Trophoblast cell (in vitro differentiated cells and primary cell): ENCODE data around the gene PPM1N.

Experiments used
- DNase-seq, 2 donors: peaks; one replicate each; pipeline ENCODE4 v3.0.0-alpha.2; 2016
- H2AFZ ChIP-seq: 2 replicates; pipeline ENCODE4 v1.6.1; 2013; ENCODE audit warnings: low read length, moderate library complexity, mild to moderate bottlenecking; ENCODE audit not compliant: insufficient read depth, poor library complexity
- H2AK5ac ChIP-seq: 2 replicates; pipeline ENCODE4 v1.6.1; 2013; ENCODE audit warnings: mild to moderate bottlenecking, low read length
- H2BK120ac ChIP-seq: 2 replicates; pipeline ENCODE4 v1.6.1; 2013; ENCODE audit warnings: low read length, mild to moderate bottlenecking, moderate library complexity; ENCODE audit not compliant: insufficient read depth, poor library complexity
- H2BK12ac ChIP-seq: 2 replicates; pipeline ENCODE4 v1.6.1; 2013; ENCODE audit warnings: mild to moderate bottlenecking, low read length, moderate library complexity
- H2BK5ac ChIP-seq: 2 replicates; pipeline ENCODE4 v1.6.1; 2013; ENCODE audit warnings: low read length, low read depth, moderate library complexity, mild to moderate bottlenecking; ENCODE audit not compliant: poor library complexity
- H3K14ac ChIP-seq: 2 replicates; pipeline ENCODE4 v1.6.1; 2013; ENCODE audit warnings: mild to moderate bottlenecking, low read length
- H3K18ac ChIP-seq: 2 replicates; pipeline ENCODE4 v1.6.1; 2013; ENCODE audit warnings: mild to moderate bottlenecking, low read length
- H3K23ac ChIP-seq: 2 replicates; pipeline ENCODE4 v1.6.1; 2013; ENCODE audit warnings: low read length
- H3K27ac ChIP-seq: 2 replicates; pipeline ENCODE4 v1.5.1; 2013; ENCODE audit warnings: low read depth, mild to moderate bottlenecking, inconsistent platforms, low read length, moderate library complexity
- H3K27me3 ChIP-seq: 2 replicates; pipeline ENCODE4 v1.6.1; 2013; ENCODE audit warnings: inconsistent platforms, mild to moderate bottlenecking, low read length, moderate library complexity; ENCODE audit not compliant: insufficient read depth
- H3K36me3 ChIP-seq, 2 experiments: 1 replicate in 1 of 2; 2 replicates in 1 of 2; pipeline ENCODE4 v1.6.1; 2013; ENCODE audit warnings: low read length in 2 of 2, mild to moderate bottlenecking in 2 of 2, moderate library complexity in 1 of 2; ENCODE audit not compliant: insufficient read depth in 2 of 2, control insufficient read depth in 1 of 2
- H3K4ac ChIP-seq: 2 replicates; pipeline ENCODE4 v1.6.1; 2013; ENCODE audit warnings: low read depth, mild to moderate bottlenecking, low read length, moderate library complexity
- H3K4me1 ChIP-seq, 2 experiments: 1 replicate in 1 of 2; 2 replicates in 1 of 2; pipeline ENCODE4 v1.6.1; 2013; ENCODE audit warnings: low read length in 2 of 2, mild to moderate bottlenecking in 2 of 2, moderate library complexity in 1 of 2; ENCODE audit not compliant: insufficient read depth in 2 of 2, control insufficient read depth in 1 of 2
- H3K4me2 ChIP-seq: 2 replicates; pipeline ENCODE4 v1.6.1; 2013; ENCODE audit warnings: inconsistent platforms, mild to moderate bottlenecking, low read length, moderate library complexity
- H3K4me3 ChIP-seq: 2 replicates; pipeline ENCODE4 v1.5.1; 2013; ENCODE audit warnings: mild to moderate bottlenecking, low read depth, low read length, inconsistent platforms
- H3K79me1 ChIP-seq: one replicate; pipeline ENCODE4 v1.6.1; 2013; ENCODE audit warnings: low read length
- H3K79me2 ChIP-seq: 2 replicates; pipeline ENCODE4 v1.6.1; 2013; ENCODE audit warnings: low read length, mild to moderate bottlenecking; ENCODE audit not compliant: control insufficient read depth, insufficient read depth, poor library complexity
- H3K9ac ChIP-seq: 2 replicates; pipeline ENCODE4 v1.6.1; 2013; ENCODE audit warnings: mild to moderate bottlenecking, low read length
- H3K9me3 ChIP-seq: 2 replicates; pipeline ENCODE4 v1.6.1; 2013; ENCODE audit warnings: low read depth, mild to moderate bottlenecking, control low read depth, inconsistent platforms, low read length; ENCODE audit not compliant: insufficient read depth
- H4K12ac ChIP-seq: 2 replicates; pipeline ENCODE4 v1.6.1; 2013; ENCODE audit warnings: low read depth, mild to moderate bottlenecking, low read length, moderate library complexity
- H4K8ac ChIP-seq: 2 replicates; pipeline ENCODE4 v1.6.1; 2013; ENCODE audit warnings: low read depth, mild to moderate bottlenecking, low read length, moderate library complexity
- H4K91ac ChIP-seq: one replicate; pipeline ENCODE4 v1.6.1; 2013; ENCODE audit warnings: low read depth, mild to moderate bottlenecking, low read length, moderate library complexity
- WGBS: extraction: QIAGEN DNeasy Blood & Tissue Kit; methylation state at CpG from one replicate; pipeline ENCODE4 v1.1.7; 2013; ENCODE audit warnings: missing lambda C conversion rate; ENCODE audit not compliant: insufficient read length, insufficient coverage; ENCODE audit errors: extremely low coverage; 5-methylcytosine and 5-hydroxymethylcytosine counted together

The PPM1N gene

DNA sequence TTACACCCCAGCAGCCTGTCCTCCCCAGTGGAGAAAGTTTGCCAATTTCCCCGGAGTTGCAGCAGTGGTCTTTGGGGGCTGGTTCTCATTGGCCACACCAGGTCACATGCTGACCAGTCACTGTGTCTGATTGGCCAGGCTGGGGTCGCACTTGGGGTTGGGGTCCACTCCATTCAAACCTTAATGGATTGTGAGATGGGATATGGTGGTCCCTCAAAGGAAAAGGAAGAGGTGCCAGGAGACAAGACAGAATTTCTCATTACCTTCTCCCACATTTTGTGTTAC lies 3.4 kb downstream of the PPM1N start:
- WGBS: no CpG with 5 or more reads among the region's 2 CpGs
- no peak overlapping the region for H3K4me3 ChIP-seq
- no peak overlapping the region for H3K23ac ChIP-seq
- no peak overlapping the region for H3K4me2 ChIP-seq
- no peak overlapping the region for H2BK120ac ChIP-seq
- H3K4ac ChIP-seq: no peak overlapping the region
- H2BK12ac ChIP-seq: no peak overlapping the region
- H3K18ac ChIP-seq: no peak overlapping the region
- peaks cover 7% of the 10 kb centered on the region for H3K9me3 ChIP-seq
- no peaks in the 10 kb centered on the region for H3K79me2 ChIP-seq
- H3K79me1 ChIP-seq: peaks cover 8% of the 10 kb centered on the region
- H3K14ac ChIP-seq: no peak overlapping the region
- no peak overlapping the region for H4K12ac ChIP-seq
- peaks cover 20% of the 10 kb centered on the region for H3K27me3 ChIP-seq
- no peaks in the 10 kb centered on the region for H3K36me3 ChIP-seq
- H3K27ac ChIP-seq: no peak overlapping the region
- H2AFZ ChIP-seq: no peak overlapping the region
- no peak overlapping the region for H4K91ac ChIP-seq
- no peak overlapping the region for H3K9ac ChIP-seq
- no peak overlapping the region for H2BK5ac ChIP-seq
- no peak overlapping the region for H4K8ac ChIP-seq
- H2AK5ac ChIP-seq: no peak overlapping the region
- peaks cover 22 to 25% of the 10 kb centered on the region in 2 experiments for H3K4me1 ChIP-seq
- no peak for DNase-seq

DNA sequence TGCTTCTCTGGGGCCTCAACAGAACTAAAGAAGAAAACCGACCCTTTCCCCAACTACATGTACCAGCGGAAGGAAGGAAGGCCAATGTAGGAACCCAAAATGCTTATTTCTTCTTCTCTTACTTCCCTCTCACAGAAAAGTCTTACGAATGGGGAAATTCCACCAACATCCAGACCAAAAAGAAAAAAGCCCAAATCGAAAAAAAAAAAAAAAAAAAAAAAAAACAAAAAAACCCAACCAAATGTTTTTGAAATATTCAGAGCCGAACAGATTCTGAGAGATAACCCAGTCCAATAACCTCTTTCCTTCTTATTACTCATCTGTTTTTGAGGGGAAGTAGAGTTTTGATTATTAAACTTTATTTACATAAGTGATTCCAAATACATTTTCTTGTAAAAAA lies 3.9 kb downstream of the PPM1N start:
- Histone ChIP-seq H3K36me3 (no peaks in the 10 kb centered on the region), H4K12ac (no peak overlapping the region), H4K91ac (no peak overlapping the region), H3K27me3 (peaks cover 20% of the 10 kb centered on the region), H2BK120ac (no peak overlapping the region), H2BK12ac (no peak overlapping the region), H3K4me2 (no peak overlapping the region), H2BK5ac (no peak overlapping the region), H3K4ac (no peak overlapping the region), H3K4me3 (no peak overlapping the region), H3K18ac (no peak overlapping the region), H3K79me1 (peaks cover 10% of the 10 kb centered on the region), H3K23ac (no peak overlapping the region), H3K9me3 (peaks cover 7% of the 10 kb centered on the region), H3K4me1 (peaks cover 22 to 25% of the 10 kb centered on the region in 2 experiments), H2AK5ac (no peak overlapping the region), H2AFZ (no peak overlapping the region), H3K14ac (no peak overlapping the region), H3K27ac (no peak overlapping the region), H3K9ac (no peak overlapping the region), H3K79me2 (peaks cover 2% of the 10 kb centered on the region), H4K8ac (no peak overlapping the region)
- WGBS: no CpG with 5 or more reads among the region's 5 CpGs
- peak in 1 of 2 donors; percentile 31 for DNase-seq

DNA sequence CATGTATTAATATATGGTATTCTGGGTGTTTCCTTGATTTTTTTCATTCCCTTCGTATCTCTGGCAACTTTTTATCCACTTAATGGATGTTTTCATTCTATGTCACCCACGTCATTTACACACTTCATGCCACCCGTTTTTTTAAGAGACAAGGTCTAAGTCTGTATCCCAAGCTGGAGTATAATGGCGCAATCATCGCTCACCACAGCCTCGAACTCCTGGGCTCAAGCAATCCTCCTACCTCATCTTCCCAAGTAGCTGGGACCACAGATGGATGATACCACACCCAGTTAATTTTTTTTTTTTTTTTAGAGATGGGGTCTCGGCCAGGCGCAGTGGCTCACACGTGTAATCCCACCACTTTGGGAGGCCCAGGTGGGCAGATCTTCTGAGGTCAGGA lies 5.7 kb downstream of the PPM1N start:
- no peak overlapping the region for H4K91ac ChIP-seq
- H3K9ac ChIP-seq: no peak overlapping the region
- H4K8ac ChIP-seq: no peak overlapping the region
- H3K79me2 ChIP-seq: peaks cover 17% of the 10 kb centered on the region
- peaks cover 24% of the 10 kb centered on the region for H3K79me1 ChIP-seq
- no peak overlapping the region for H3K14ac ChIP-seq
- no peak overlapping the region for H4K12ac ChIP-seq
- no peak overlapping the region for H2AK5ac ChIP-seq
- no peak overlapping the region for H3K4me3 ChIP-seq
- H3K9me3 ChIP-seq: peaks cover 4% of the 10 kb centered on the region
- no peak overlapping the region for H2BK12ac ChIP-seq
- no peak overlapping the region for H3K23ac ChIP-seq
- H3K27ac ChIP-seq: no peak overlapping the region
- no peaks in the 10 kb centered on the region for H3K36me3 ChIP-seq
- H2BK5ac ChIP-seq: no peak overlapping the region
- H3K4me2 ChIP-seq: no peak overlapping the region
- DNase-seq: no peak
- no peak overlapping the region for H2AFZ ChIP-seq
- no peak overlapping the region for H3K18ac ChIP-seq
- WGBS: no CpG with 5 or more reads among the region's 9 CpGs
- no peak overlapping the region for H3K4ac ChIP-seq
- no peak overlapping the region for H2BK120ac ChIP-seq
- H3K4me1 ChIP-seq: peaks cover 13 to 15% of the 10 kb centered on the region in 2 experiments
- H3K27me3 ChIP-seq: peaks cover 8% of the 10 kb centered on the region

DNA sequence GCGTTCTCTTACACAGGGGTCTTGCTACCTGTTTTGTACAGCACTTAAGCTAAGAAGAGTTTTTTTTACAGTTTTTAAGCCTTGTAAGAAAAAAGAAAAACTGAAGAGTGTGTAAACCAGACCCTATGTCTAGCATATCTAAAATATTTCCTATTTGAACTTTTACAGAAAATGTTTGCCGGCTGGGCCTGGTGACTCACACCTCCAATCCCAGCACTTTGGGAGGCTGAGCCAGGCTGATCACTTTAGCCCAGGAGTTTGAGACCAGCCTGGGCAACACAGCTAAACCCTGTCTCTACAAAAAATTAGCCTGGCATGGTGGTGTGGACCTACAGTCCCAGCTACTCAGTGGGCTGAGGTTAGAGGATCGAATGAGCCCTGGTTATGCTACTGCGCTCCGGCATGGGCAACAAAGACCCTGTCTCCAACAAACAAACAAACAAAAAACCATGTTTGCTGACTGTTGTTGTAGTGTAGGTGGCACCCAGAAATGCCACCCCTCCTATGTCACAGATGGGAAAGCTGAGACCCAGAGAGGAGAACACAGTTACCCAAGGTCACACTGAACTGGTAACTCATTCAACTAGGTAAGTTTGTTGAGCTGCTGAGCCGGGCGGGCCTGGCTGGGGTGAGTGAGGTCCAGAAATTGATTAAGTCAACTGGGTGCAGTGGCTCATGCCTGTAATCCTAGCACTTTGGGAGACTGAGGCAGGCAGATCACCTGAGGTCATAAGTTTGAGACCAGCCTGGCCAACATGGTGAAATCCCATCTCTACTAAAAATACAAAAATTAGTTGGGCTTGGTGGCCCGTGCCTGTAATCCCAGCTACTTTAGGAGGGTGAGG lies 7.1 kb downstream of the PPM1N start:
- no peak overlapping the region for H3K14ac ChIP-seq
- peak overlapping the region; percentile 27 for H2AK5ac ChIP-seq
- H3K79me2 ChIP-seq: peaks cover 28% of the 10 kb centered on the region
- no peak overlapping the region for H3K4ac ChIP-seq
- peak overlapping the region; percentile 23 for H4K91ac ChIP-seq
- peaks cover 30% of the 10 kb centered on the region for H3K79me1 ChIP-seq
- no peak overlapping the region for H2AFZ ChIP-seq
- peak overlapping the region; percentile 6 for H2BK12ac ChIP-seq
- peak overlapping the region; percentile 12 for H2BK120ac ChIP-seq
- no peak overlapping the region for H4K8ac ChIP-seq
- no peaks in the 10 kb centered on the region for H3K27me3 ChIP-seq
- peak overlapping the region; percentile 0 for H2BK5ac ChIP-seq
- no CpG with 5 or more reads among the region's 8 CpGs for WGBS
- H3K9me3 ChIP-seq: no peaks in the 10 kb centered on the region
- H3K36me3 ChIP-seq: peaks cover 4 to 5% of the 10 kb centered on the region in 2 experiments
- no peak overlapping the region for H4K12ac ChIP-seq
- no peak overlapping the region for H3K23ac ChIP-seq
- no peak overlapping the region for H3K4me2 ChIP-seq
- peaks cover 12 to 13% of the 10 kb centered on the region in 2 experiments for H3K4me1 ChIP-seq
- no peak overlapping the region for H3K4me3 ChIP-seq
- peak; percentile 58 to 72 for DNase-seq
- peak overlapping the region; percentile 23 for H3K27ac ChIP-seq
- H3K9ac ChIP-seq: no peak overlapping the region
- no peak overlapping the region for H3K18ac ChIP-seq
